ENCODE data around the gene SYTL4. TPM values are rescaled to one million over a fixed set of nuclear protein-coding genes. Genes with fewer than 3 reads are reported as not detected.

SYTL4 gene
- total and polyA plus RNA-seq, 4 donors, result 5.2 to 26.2 (median 10.2) TPM

DNA sequence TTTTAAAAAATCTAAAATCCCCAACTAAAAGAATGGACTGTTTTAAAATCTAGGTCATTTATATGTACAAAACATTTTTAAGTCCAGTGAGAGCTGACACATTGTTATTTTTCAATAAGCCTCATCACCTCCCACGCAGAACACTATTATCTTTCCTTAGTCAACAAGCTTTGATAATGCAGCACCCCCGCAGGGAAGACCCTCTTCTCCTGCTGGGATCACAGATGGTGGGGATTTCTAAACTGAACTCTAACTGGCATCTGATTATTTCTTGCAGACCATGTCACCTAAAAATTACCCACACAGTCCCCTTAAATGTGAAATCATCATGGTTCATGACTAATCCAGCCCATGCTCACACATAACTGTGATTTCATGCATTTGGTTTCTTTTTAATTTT, 11.6 kb downstream of the SYTL4 start:
- Histone ChIP-seq H3K36me3 (ENCODE audit: control insufficient read depth in 4 of 4, insufficient read depth in 3 of 4, low read depth in 1 of 4, low read length in 3 of 4) (no peaks in the 10 kb centered on the region), H3K4me1 (ENCODE audit: control insufficient read depth in 4 of 4, insufficient read depth in 4 of 4, low read length in 3 of 4) (peaks cover 0 to 3% (median 0%) of the 10 kb centered on the region in 4 donors), H3K9me3 (ENCODE audit: control insufficient read depth in 4 of 4, low read length in 3 of 4) (no peaks in the 10 kb centered on the region), H3K9ac (ENCODE audit: low read depth in 1 of 2, low read length in 2 of 2) (no peak overlapping the region), H3K27ac (ENCODE audit: low read depth in 1 of 2, low read length in 2 of 2) (no peak overlapping the region), H3K27me3 (ENCODE audit: control insufficient read depth in 4 of 4, insufficient read depth in 4 of 4, low read length in 3 of 4) (no peaks in the 10 kb centered on the region), H3K4me3 (ENCODE audit: low read depth in 1 of 3, low read length in 3 of 3) (no peak overlapping the region)
- no peak for DNase-seq (ENCODE audit: low spot score)
- no peak for TF ChIP-seq RXRA (IDR thresholded peaks at IDR 0.05)
- no peak for TF ChIP-seq YY1 (IDR thresholded peaks at IDR 0.05)
- TF ChIP-seq FOXA1 (IDR thresholded peaks at IDR 0.05), result no peak
- no peak for TF ChIP-seq HNF4G (IDR thresholded peaks at IDR 0.05)
- TF ChIP-seq JUND (IDR thresholded peaks at IDR 0.05), result no peak
- TF ChIP-seq GABPA (IDR thresholded peaks at IDR 0.05 in 1 of 2, conservative IDR thresholded peaks at IDR 0.05 in 1 of 2), result no peak
- 88% methylated on average over 2 of the region's 2 CpGs for WGBS

GRCh38 chrX:100719139-100719538, 12.8 kb downstream of the SYTL4 start:
- H3K27ac ChIP-seq (ENCODE audit: low read depth in 1 of 2, low read length in 2 of 2), result no peak overlapping the region
- H3K4me3 ChIP-seq (ENCODE audit: low read depth in 1 of 3, low read length in 3 of 3), result no peak overlapping the region
- no peak overlapping the region for H3K9ac ChIP-seq (ENCODE audit: low read depth in 1 of 2, low read length in 2 of 2)
- no peaks in the 10 kb centered on the region for H3K9me3 ChIP-seq (ENCODE audit: control insufficient read depth in 4 of 4, low read length in 3 of 4)
- H3K27me3 ChIP-seq (ENCODE audit: control insufficient read depth in 4 of 4, insufficient read depth in 4 of 4, low read length in 3 of 4), result no peaks in the 10 kb centered on the region
- H3K36me3 ChIP-seq (ENCODE audit: control insufficient read depth in 4 of 4, insufficient read depth in 3 of 4, low read depth in 1 of 4, low read length in 3 of 4), result no peaks in the 10 kb centered on the region
- DNase-seq (ENCODE audit: low spot score), result no peak
- peaks cover 0 to 3% (median 0%) of the 10 kb centered on the region in 4 donors for H3K4me1 ChIP-seq (ENCODE audit: control insufficient read depth in 4 of 4, insufficient read depth in 4 of 4, low read length in 3 of 4)
- TF ChIP-seq HNF4A (conservative IDR thresholded peaks at IDR 0.05) (peak; percentile 64 to 78), GABPA (IDR thresholded peaks at IDR 0.05 in 1 of 2, conservative IDR thresholded peaks at IDR 0.05 in 1 of 2) (no peak)
- 28% methylated on average over 2 of the region's 2 CpGs for WGBS

GRCh38 chrX:100717363-100717762, 14.6 kb downstream of the SYTL4 start:
- H3K9me3 ChIP-seq (ENCODE audit: control insufficient read depth in 4 of 4, low read length in 3 of 4), result no peaks in the 10 kb centered on the region
- H3K9ac ChIP-seq (ENCODE audit: low read depth in 1 of 2, low read length in 2 of 2), result no peak overlapping the region
- H3K4me1 ChIP-seq (ENCODE audit: control insufficient read depth in 4 of 4, insufficient read depth in 4 of 4, low read length in 3 of 4), result peaks cover 0 to 3% (median under 1%) of the 10 kb centered on the region in 4 donors
- H3K4me3 ChIP-seq (ENCODE audit: low read depth in 1 of 3, low read length in 3 of 3), result no peak overlapping the region
- no peak for DNase-seq (ENCODE audit: low spot score)
- H3K27me3 ChIP-seq (ENCODE audit: control insufficient read depth in 4 of 4, insufficient read depth in 4 of 4, low read length in 3 of 4), result no peaks in the 10 kb centered on the region
- TF ChIP-seq, protein P1, sequence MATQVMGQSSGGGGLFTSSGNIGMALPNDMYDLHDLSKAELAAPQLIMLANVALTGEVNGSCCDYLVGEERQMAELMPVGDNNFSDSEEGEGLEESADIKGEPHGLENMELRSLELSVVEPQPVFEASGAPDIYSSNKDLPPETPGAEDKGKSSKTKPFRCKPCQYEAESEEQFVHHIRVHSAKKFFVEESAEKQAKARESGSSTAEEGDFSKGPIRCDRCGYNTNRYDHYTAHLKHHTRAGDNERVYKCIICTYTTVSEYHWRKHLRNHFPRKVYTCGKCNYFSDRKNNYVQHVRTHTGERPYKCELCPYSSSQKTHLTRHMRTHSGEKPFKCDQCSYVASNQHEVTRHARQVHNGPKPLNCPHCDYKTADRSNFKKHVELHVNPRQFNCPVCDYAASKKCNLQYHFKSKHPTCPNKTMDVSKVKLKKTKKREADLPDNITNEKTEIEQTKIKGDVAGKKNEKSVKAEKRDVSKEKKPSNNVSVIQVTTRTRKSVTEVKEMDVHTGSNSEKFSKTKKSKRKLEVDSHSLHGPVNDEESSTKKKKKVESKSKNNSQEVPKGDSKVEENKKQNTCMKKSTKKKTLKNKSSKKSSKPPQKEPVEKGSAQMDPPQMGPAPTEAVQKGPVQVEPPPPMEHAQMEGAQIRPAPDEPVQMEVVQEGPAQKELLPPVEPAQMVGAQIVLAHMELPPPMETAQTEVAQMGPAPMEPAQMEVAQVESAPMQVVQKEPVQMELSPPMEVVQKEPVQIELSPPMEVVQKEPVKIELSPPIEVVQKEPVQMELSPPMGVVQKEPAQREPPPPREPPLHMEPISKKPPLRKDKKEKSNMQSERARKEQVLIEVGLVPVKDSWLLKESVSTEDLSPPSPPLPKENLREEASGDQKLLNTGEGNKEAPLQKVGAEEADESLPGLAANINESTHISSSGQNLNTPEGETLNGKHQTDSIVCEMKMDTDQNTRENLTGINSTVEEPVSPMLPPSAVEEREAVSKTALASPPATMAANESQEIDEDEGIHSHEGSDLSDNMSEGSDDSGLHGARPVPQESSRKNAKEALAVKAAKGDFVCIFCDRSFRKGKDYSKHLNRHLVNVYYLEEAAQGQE (IDR thresholded peaks at IDR 0.05), result no peak
- no peak for TF ChIP-seq TAF1 (conservative IDR thresholded peaks at IDR 0.05)
- TF ChIP-seq YY1 (IDR thresholded peaks at IDR 0.05), result no peak
- TF ChIP-seq SP1 (IDR thresholded peaks at IDR 0.05), result no peak
- TF ChIP-seq EGR1 (IDR thresholded peaks at IDR 0.05; ENCODE audit: low read depth in 2 of 2), result no peak
- TF ChIP-seq HNF4A (conservative IDR thresholded peaks at IDR 0.05), result no peak
- TF ChIP-seq ZBTB33 (IDR thresholded peaks at IDR 0.05), result no peak
- no peak for TF ChIP-seq HNF4G (IDR thresholded peaks at IDR 0.05)
- TF ChIP-seq JUND (IDR thresholded peaks at IDR 0.05), result no peak
- TF ChIP-seq CTCF (IDR thresholded peaks at IDR 0.05; ENCODE audit: low read depth, low read length, missing input control), result no peak
- TF ChIP-seq, protein P2, sequence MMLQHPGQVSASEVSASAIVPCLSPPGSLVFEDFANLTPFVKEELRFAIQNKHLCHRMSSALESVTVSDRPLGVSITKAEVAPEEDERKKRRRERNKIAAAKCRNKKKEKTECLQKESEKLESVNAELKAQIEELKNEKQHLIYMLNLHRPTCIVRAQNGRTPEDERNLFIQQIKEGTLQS (IDR thresholded peaks at IDR 0.05), result no peak
- TF ChIP-seq MAX (IDR thresholded peaks at IDR 0.05), result no peak
- TF ChIP-seq RXRA (IDR thresholded peaks at IDR 0.05), result no peak
- no peak for TF ChIP-seq FOXA2 (IDR thresholded peaks at IDR 0.05)
- no peak for TF ChIP-seq GABPA (IDR thresholded peaks at IDR 0.05 in 1 of 2, conservative IDR thresholded peaks at IDR 0.05 in 1 of 2)
- H3K36me3 ChIP-seq (ENCODE audit: control insufficient read depth in 4 of 4, insufficient read depth in 3 of 4, low read depth in 1 of 4, low read length in 3 of 4), result no peaks in the 10 kb centered on the region
- 95% methylated on average over 8 of the region's 8 CpGs for WGBS
- no peak overlapping the region for H3K27ac ChIP-seq (ENCODE audit: low read depth in 1 of 2, low read length in 2 of 2)
